ENCODE data around the gene CDRT15.

CDRT15 gene

GRCh38 chr17:14201021-14201987, 35.4 kb downstream of the CDRT15 start:
- H3K4ac ChIP-seq (ENCODE audit: low read length) = no peak overlapping the region
- no peaks in the 10 kb centered on the region for H3K9me3 ChIP-seq (replicated peaks in 1 of 2; ENCODE audit: control insufficient read depth in 2 of 2, insufficient read depth in 1 of 2, low read depth in 1 of 2, low read length in 2 of 2)
- no peak overlapping the region for H2BK120ac ChIP-seq (ENCODE audit: low read depth, low read length)
- no peaks in the 10 kb centered on the region for H3K27me3 ChIP-seq (ENCODE audit: control insufficient read depth in 3 of 3, insufficient read depth in 3 of 3, low read depth in 1 of 3, low read length in 3 of 3)
- H3K23ac ChIP-seq (ENCODE audit: low read depth, low read length, poor library complexity) = no peak overlapping the region
- H4K91ac ChIP-seq (ENCODE audit: low read depth, low read length, poor library complexity) = no peak overlapping the region
- no peak overlapping the region for H3K14ac ChIP-seq (ENCODE audit: low read length)
- no peak for DNase-seq (ENCODE audit: low spot score)
- no peak overlapping the region for H3K4me2 ChIP-seq (ENCODE audit: insufficient read depth, low read length, poor library complexity, severe bottlenecking)
- H3K9ac ChIP-seq (ENCODE audit: low read depth, low read length, poor library complexity) = no peak overlapping the region
- no peak overlapping the region for H2BK12ac ChIP-seq (ENCODE audit: low read length)
- no peak overlapping the region for H4K8ac ChIP-seq (ENCODE audit: low read depth, low read length)
- no peak overlapping the region for H2AFZ ChIP-seq (ENCODE audit: low read length)
- H3K4me1 ChIP-seq (ENCODE audit: control insufficient read depth in 2 of 2, insufficient read depth in 1 of 2, low read depth in 1 of 2, low read length in 2 of 2) = peaks cover 2 to 5% of the 10 kb centered on the region in 2 donors
- H2BK5ac ChIP-seq (ENCODE audit: low read length) = no peak overlapping the region
- no peak overlapping the region for H3K18ac ChIP-seq (ENCODE audit: low read length)
- no peak overlapping the region for H2BK15ac ChIP-seq (ENCODE audit: low read length)
- no peak overlapping the region for H3K4me3 ChIP-seq (ENCODE audit: low read length in 2 of 2)
- no peak overlapping the region for H3K27ac ChIP-seq (replicated peaks; ENCODE audit: low read length)
- peaks cover 0 to 5% of the 10 kb centered on the region in 2 donors for H3K36me3 ChIP-seq (replicated peaks in 1 of 2; ENCODE audit: control insufficient read depth in 2 of 2, insufficient read depth in 2 of 2, low read length in 2 of 2)
- no CpG with 5 or more reads among the region's 10 CpGs for WGBS, 2 donors (ENCODE audit: extremely low coverage in 2 of 2, insufficient read length in 2 of 2, insufficient replicate concordance in 1 of 2)
- H2AK5ac ChIP-seq (ENCODE audit: low read depth, low read length) = no peak overlapping the region
- H3K79me1 ChIP-seq (ENCODE audit: low read depth, low read length) = no peaks in the 10 kb centered on the region

- Histone ChIP-seq H2BK120ac (ENCODE audit: low read depth, low read length) (no peak overlapping the region), H2AK5ac (ENCODE audit: low read depth, low read length) (no peak overlapping the region), H3K36me3 (replicated peaks in 1 of 2; ENCODE audit: control insufficient read depth in 2 of 2, insufficient read depth in 2 of 2, low read length in 2 of 2) (peaks cover 0 to 5% of the 10 kb centered on the region in 2 donors), H3K4me1 (ENCODE audit: control insufficient read depth in 2 of 2, insufficient read depth in 1 of 2, low read depth in 1 of 2, low read length in 2 of 2) (peaks cover 2 to 5% of the 10 kb centered on the region in 2 donors), H3K79me1 (ENCODE audit: low read depth, low read length) (no peaks in the 10 kb centered on the region), H3K4me2 (ENCODE audit: insufficient read depth, low read length, poor library complexity, severe bottlenecking) (no peak overlapping the region), H2AFZ (ENCODE audit: low read length) (no peak overlapping the region), H2BK15ac (ENCODE audit: low read length) (no peak overlapping the region), H3K9me3 (replicated peaks in 1 of 2; ENCODE audit: control insufficient read depth in 2 of 2, insufficient read depth in 1 of 2, low read depth in 1 of 2, low read length in 2 of 2) (no peaks in the 10 kb centered on the region), H3K14ac (ENCODE audit: low read length) (no peak overlapping the region), H3K27me3 (ENCODE audit: control insufficient read depth in 3 of 3, insufficient read depth in 3 of 3, low read depth in 1 of 3, low read length in 3 of 3) (no peaks in the 10 kb centered on the region), H3K9ac (ENCODE audit: low read depth, low read length, poor library complexity) (no peak overlapping the region), H3K23ac (ENCODE audit: low read depth, low read length, poor library complexity) (no peak overlapping the region), H4K91ac (ENCODE audit: low read depth, low read length, poor library complexity) (no peak overlapping the region), H2BK12ac (ENCODE audit: low read length) (no peak overlapping the region), H2BK5ac (ENCODE audit: low read length) (no peak overlapping the region), H3K27ac (replicated peaks; ENCODE audit: low read length) (no peak overlapping the region), H3K18ac (ENCODE audit: low read length) (no peak overlapping the region), H3K4me3 (ENCODE audit: low read length in 2 of 2) (no peak overlapping the region), H4K8ac (ENCODE audit: low read depth, low read length) (no peak overlapping the region), H3K4ac (ENCODE audit: low read length) (no peak overlapping the region)
- DNase-seq (ENCODE audit: low spot score) = no peak
- WGBS, 2 donors (ENCODE audit: extremely low coverage in 2 of 2, insufficient read length in 2 of 2, insufficient replicate concordance in 1 of 2) = no CpG with 5 or more reads among the region's 4 CpGs
These were observed 36.3 kb downstream of the CDRT15 start for GRCh38 chr17:14200354-14200753.

DNA sequence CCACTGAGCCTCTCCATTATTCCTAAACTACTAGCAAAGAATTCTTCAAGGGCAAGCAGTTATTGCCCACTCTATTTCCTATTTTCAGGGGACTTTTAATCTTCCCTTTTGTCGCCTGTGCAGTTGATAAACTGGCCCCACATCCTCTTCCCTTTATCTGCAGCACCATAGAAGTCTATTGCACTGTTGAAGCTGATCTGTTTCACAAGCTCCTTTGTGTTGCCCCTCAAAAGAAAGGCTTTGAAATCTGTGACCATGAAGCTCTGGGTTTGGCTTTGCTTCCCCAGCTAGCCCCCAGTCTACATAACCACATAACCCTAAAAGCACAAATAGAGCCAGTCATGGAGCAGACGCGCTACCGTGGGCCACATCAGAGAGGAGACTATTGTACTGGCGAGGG, 37.1 kb downstream of the CDRT15 start:
- no peak overlapping the region for H3K27ac ChIP-seq (replicated peaks; ENCODE audit: low read length)
- H3K4me1 ChIP-seq (ENCODE audit: control insufficient read depth in 2 of 2, insufficient read depth in 1 of 2, low read depth in 1 of 2, low read length in 2 of 2) = peaks cover 2 to 5% of the 10 kb centered on the region in 2 donors
- H4K91ac ChIP-seq (ENCODE audit: low read depth, low read length, poor library complexity) = no peak overlapping the region
- no peaks in the 10 kb centered on the region for H3K9me3 ChIP-seq (replicated peaks in 1 of 2; ENCODE audit: control insufficient read depth in 2 of 2, insufficient read depth in 1 of 2, low read depth in 1 of 2, low read length in 2 of 2)
- H2AFZ ChIP-seq (ENCODE audit: low read length) = no peak overlapping the region
- H2BK120ac ChIP-seq (ENCODE audit: low read depth, low read length) = no peak overlapping the region
- H2BK15ac ChIP-seq (ENCODE audit: low read length) = no peak overlapping the region
- peaks cover 0 to 5% of the 10 kb centered on the region in 2 donors for H3K36me3 ChIP-seq (replicated peaks in 1 of 2; ENCODE audit: control insufficient read depth in 2 of 2, insufficient read depth in 2 of 2, low read length in 2 of 2)
- no peak overlapping the region for H2BK5ac ChIP-seq (ENCODE audit: low read length)
- H3K4me3 ChIP-seq (ENCODE audit: low read length in 2 of 2) = no peak overlapping the region
- H3K23ac ChIP-seq (ENCODE audit: low read depth, low read length, poor library complexity) = no peak overlapping the region
- no peaks in the 10 kb centered on the region for H3K27me3 ChIP-seq (ENCODE audit: control insufficient read depth in 3 of 3, insufficient read depth in 3 of 3, low read depth in 1 of 3, low read length in 3 of 3)
- H3K14ac ChIP-seq (ENCODE audit: low read length) = no peak overlapping the region
- no peak overlapping the region for H3K9ac ChIP-seq (ENCODE audit: low read depth, low read length, poor library complexity)
- H4K8ac ChIP-seq (ENCODE audit: low read depth, low read length) = no peak overlapping the region
- no peak overlapping the region for H2AK5ac ChIP-seq (ENCODE audit: low read depth, low read length)
- no peak overlapping the region for H3K18ac ChIP-seq (ENCODE audit: low read length)
- no peak overlapping the region for H3K4ac ChIP-seq (ENCODE audit: low read length)
- no peaks in the 10 kb centered on the region for H3K79me1 ChIP-seq (ENCODE audit: low read depth, low read length)
- WGBS, 2 donors (ENCODE audit: extremely low coverage in 2 of 2, insufficient read length in 2 of 2, insufficient replicate concordance in 1 of 2) = no CpG with 5 or more reads among the region's 5 CpGs
- DNase-seq (ENCODE audit: low spot score) = no peak
- no peak overlapping the region for H2BK12ac ChIP-seq (ENCODE audit: low read length)
- no peak overlapping the region for H3K4me2 ChIP-seq (ENCODE audit: insufficient read depth, low read length, poor library complexity, severe bottlenecking)

GRCh38 chr17:14198575-14198974, 38.1 kb downstream of the CDRT15 start:
- H2BK5ac ChIP-seq (ENCODE audit: low read length) = no peak overlapping the region
- peaks cover 0 to 3% of the 10 kb centered on the region in 2 donors for H3K36me3 ChIP-seq (replicated peaks in 1 of 2; ENCODE audit: control insufficient read depth in 2 of 2, insufficient read depth in 2 of 2, low read length in 2 of 2)
- no peak overlapping the region for H3K23ac ChIP-seq (ENCODE audit: low read depth, low read length, poor library complexity)
- DNase-seq (ENCODE audit: low spot score) = no peak
- no peak overlapping the region for H3K4me2 ChIP-seq (ENCODE audit: insufficient read depth, low read length, poor library complexity, severe bottlenecking)
- H3K27ac ChIP-seq (replicated peaks; ENCODE audit: low read length) = no peak overlapping the region
- H4K8ac ChIP-seq (ENCODE audit: low read depth, low read length) = no peak overlapping the region
- no peak overlapping the region for H3K9ac ChIP-seq (ENCODE audit: low read depth, low read length, poor library complexity)
- no peak overlapping the region for H3K18ac ChIP-seq (ENCODE audit: low read length)
- H3K14ac ChIP-seq (ENCODE audit: low read length) = no peak overlapping the region
- no peak overlapping the region for H4K91ac ChIP-seq (ENCODE audit: low read depth, low read length, poor library complexity)
- H3K4me1 ChIP-seq (ENCODE audit: control insufficient read depth in 2 of 2, insufficient read depth in 1 of 2, low read depth in 1 of 2, low read length in 2 of 2) = peaks cover 2 to 5% of the 10 kb centered on the region in 2 donors
- no peak overlapping the region for H2BK12ac ChIP-seq (ENCODE audit: low read length)
- H2BK120ac ChIP-seq (ENCODE audit: low read depth, low read length) = no peak overlapping the region
- no peak overlapping the region for H2BK15ac ChIP-seq (ENCODE audit: low read length)
- WGBS, 2 donors (ENCODE audit: extremely low coverage in 2 of 2, insufficient read length in 2 of 2, insufficient replicate concordance in 1 of 2) = no CpG with 5 or more reads among the region's 4 CpGs
- H3K27me3 ChIP-seq (ENCODE audit: control insufficient read depth in 3 of 3, insufficient read depth in 3 of 3, low read depth in 1 of 3, low read length in 3 of 3) = no peaks in the 10 kb centered on the region
- no peaks in the 10 kb centered on the region for H3K79me1 ChIP-seq (ENCODE audit: low read depth, low read length)
- no peak overlapping the region for H3K4me3 ChIP-seq (ENCODE audit: low read length in 2 of 2)
- no peak overlapping the region for H3K4ac ChIP-seq (ENCODE audit: low read length)
- H2AK5ac ChIP-seq (ENCODE audit: low read depth, low read length) = no peak overlapping the region
- no peak overlapping the region for H2AFZ ChIP-seq (ENCODE audit: low read length)
- H3K9me3 ChIP-seq (replicated peaks in 1 of 2; ENCODE audit: control insufficient read depth in 2 of 2, insufficient read depth in 1 of 2, low read depth in 1 of 2, low read length in 2 of 2) = no peaks in the 10 kb centered on the region

Measured in neuronal stem cell (in vitro differentiated cells).